H54 (cell line): ENCODE measurements around the gene PTGFR.

Experiments used
- DNase-seq: peaks from one replicate; pipeline ENCODE4 v3.0.0; 2011; ENCODE audit warnings: low spot score, mixed read lengths; ENCODE audit not compliant: insufficient read length
- FAIRE-seq: peaks from 3 replicates; lab custom pipeline; 2011; peaks lifted over from hg19 to GRCh38; lab: Jason Lieb, UNC
- POLR2A ChIP-seq: IDR thresholded peaks from 2 replicates; pipeline ENCODE4 v1.6.1; 2011; ENCODE audit warnings: low read depth, mild to moderate bottlenecking, low read length

Gene PTGFR

DNA sequence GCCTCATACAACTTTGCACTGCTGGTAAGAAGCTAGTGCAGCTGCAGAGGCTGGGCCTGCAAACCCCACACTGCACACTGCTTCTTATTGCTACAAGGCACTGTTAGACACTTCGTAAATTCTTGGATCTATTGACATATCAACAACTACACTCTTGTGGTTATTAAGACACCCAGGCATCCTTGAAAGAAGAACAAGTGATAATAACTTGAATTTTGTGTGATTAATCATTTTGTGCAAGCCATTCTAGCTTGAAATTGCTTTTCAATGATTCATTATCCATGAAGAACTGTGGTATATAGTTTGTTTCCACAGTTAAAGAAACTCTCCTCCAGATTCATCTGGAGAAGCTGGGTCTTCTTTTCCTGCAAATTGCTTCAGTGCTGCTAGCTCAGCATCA is 95.8 kb downstream of the PTGFR start:
- FAIRE-seq (no peak), DNase-seq (no peak)
- TF ChIP-seq POLR2A, result no peak

DNA sequence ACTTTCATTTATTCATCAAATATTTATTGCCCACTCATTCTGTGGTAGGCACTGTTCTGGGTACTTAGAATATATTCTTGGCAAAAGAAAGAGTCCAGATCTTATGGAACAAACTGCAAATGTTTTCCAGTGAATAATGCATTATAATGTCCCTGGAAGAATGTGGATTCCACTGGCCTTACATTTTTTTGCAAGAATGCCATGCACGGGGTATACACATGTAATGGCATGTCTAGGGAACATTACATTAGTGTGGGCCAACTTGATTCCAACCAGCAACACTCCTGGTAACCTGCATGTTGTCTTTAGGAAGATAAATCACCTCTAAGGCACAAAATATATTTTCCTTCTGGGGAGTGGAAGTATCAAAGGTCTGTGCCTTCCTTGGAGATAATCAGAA is 96.4 kb downstream of the PTGFR start:
- FAIRE-seq, result peak; percentile 6
- DNase-seq, result no peak
- TF ChIP-seq POLR2A, result no peak
